Stimulated activated CD8-positive, alpha-beta memory T cell treated with anti-CD3 and anti-CD28 coated beads, Interleukin-15, amount 100 ng/mL, for 48 hours (primary cell): Measurements from ENCODE around the gene TNFRSF18.
"Not testable (repeated sequence)": the region's sequence is repeated elsewhere in the genome, so short reads cannot be mapped to it uniquely, and the experiment has no call there.

ENCODE experiments used
- DNase-seq, 2 donors: peaks; one replicate each; pipeline ENCODE4 v3.0.0-alpha.2; 2020; ENCODE audit warnings: low read depth in 2 of 2

TNFRSF18 gene

GRCh38 chr1:1199141-1199960, 7.0 kb downstream of the TNFRSF18 start:
- DNase-seq, result no peak

GRCh38 chr1:1198423-1199140, 7.8 kb downstream of the TNFRSF18 start:
- DNase-seq, result no peak

DNA sequence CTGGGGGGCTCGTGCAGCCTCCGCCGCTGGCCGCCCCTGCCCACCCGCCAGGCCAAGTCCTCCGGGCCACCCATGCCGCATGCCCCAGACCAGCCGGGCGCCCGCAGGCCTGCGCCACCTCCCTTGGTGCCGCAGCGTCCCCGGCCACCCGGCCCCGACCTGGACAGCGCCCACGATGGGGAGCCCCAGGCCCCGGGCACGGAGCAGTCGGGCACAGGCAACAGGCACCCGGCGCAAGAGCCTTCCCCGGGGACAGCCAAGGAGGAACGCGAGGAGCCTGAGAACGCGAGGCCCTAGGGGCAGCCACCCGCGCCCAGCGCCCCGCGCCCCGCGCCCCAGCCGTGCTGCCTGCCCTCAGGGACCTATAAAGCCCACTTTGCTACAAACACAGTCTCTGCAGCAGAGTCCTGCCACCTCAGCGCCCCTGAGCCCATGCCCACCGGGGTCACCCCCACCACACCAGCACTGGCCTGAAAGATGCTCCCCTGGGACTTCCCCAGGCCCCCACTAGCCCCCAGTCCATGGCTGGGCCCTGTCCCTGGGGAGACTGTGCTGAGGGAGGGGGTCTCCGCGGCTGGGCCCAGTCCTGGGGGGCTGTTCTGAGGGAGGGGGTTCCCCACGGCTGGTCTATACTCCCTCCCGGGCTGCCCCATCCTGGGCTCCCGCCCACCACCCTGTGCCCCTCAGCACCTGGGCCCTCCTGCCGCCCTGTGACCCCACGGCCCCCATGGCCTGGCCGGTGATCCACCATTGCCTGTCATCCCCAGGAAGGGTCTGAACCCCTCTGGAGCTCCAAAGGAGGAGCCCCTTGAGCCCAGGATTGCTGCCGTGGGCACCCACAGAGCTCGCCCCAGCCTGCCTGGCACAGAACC, 8.6 kb downstream of the TNFRSF18 start:
- DNase-seq, result no peak

DNA sequence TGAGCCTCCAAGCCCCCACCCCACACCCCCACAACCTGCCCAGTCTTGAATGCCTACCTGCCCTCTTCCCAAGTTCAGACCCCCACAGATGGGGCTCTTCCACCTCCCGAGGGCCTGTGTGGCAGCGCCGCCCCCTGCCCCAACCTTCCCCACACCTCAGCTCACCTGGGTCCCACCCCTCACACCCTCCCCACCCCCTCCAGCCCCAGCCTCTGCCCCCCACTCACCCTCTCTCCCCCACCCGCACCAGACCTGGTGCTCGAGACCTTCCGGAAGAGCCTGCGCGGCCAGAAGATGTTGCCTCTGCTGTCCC, 9.2 kb downstream of the TNFRSF18 start:
- no peak for DNase-seq

DNA sequence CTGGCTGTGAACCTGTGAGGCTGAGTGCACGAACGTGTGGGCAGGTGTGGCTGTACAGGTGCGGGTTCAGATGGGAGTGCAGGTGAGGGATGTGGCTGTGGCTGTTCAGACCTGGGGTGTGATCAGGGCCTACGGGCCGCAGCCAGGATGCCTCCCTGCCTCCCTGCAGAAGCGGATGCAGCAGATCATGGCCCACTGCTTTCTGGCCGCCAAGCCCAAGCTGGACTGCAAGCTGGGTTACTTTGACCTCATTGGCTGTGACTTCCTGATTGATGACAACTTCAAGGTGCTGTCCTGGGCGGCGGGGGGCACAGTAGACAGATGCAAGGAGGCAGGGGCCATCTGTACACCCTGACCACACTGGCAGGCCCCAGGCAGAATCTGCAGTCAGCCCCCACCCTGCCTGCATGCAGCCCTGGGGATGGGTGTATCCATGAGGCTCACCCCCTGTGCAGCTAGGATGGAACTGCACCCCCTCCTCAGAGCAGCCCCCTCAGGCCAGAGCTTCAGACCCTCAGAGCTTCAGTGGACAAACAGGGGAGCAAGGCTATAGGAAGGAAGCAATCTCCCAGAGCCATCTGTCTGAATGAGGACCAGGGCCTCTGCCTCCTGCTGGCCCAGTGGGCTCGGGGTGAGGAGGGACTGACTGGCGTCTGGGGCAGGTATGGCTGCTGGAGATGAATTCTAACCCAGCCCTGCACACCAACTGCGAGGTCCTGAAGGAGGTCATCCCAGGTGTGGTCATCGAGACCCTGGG, 9.8 kb downstream of the TNFRSF18 start:
- DNase-seq, result no peak

- DNase-seq, result not testable (repeated sequence)
Observed at GRCh38 chr1:1195726-1196125, 10.7 kb downstream of the TNFRSF18 start.

DNA sequence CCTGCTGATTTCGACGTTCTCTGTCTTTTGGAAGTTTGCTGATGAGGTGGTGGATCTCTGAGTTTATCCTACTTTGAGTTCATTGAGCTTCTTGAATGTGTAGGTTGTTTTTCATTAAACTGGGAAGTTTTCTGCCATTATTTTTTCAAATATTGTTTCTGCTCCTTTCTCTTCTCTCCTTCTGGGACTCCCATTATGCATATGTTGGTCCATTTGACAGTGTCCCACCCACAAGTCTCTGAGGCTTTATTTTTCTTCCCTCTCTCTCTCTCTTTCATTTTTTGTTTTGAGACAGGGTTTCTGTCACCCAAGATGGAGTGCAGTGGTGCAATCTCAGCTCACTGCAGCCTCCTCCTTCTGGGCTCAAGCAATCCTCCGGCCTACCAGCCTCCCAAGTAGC, 11.7 kb downstream of the TNFRSF18 start:
- DNase-seq, result no peak

- DNase-seq, result no peak
Observed at GRCh38 chr1:1191734-1192133, 14.7 kb downstream of the TNFRSF18 start.

GRCh38 chr1:1189111-1189510, 17.3 kb downstream of the TNFRSF18 start:
- no peak for DNase-seq

- DNase-seq, result no peak
Observed at GRCh38 chr1:1187938-1188337, 18.5 kb downstream of the TNFRSF18 start.

DNA sequence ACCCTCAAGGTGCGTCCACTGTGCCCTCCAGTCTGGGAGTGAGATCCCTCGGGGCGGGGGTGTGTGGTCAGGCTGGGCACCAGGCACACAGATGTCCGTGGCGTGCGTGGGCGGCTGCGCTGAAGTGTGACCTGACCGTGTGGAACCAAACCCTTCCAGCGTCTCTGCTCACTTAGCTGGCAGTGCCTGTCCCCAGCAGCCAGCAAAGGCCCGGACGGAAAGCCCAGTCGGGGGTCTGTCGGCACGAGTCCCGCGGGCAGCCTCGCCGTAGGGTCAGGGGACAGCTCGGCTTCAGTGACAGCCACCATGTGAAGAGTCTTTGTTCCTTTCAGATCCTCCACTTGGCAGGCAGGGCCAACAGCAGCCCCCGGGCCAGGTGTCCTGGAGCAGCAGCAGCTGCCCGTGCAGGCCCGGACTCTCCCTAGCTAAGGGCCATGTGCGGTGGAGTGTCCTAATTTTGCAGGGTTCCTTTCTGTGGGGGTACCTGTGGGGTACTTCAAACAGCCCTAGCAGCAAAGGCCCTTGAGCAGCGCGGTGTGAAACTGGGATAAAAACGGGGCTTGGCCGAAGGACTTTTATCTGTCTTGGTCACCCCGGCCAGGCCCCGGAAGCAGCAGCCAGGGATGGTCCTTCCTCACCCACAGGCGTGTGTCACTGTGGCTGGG, 21.2 kb downstream of the TNFRSF18 start:
- no peak for DNase-seq

GRCh38 chr1:1183833-1184775, 22.3 kb downstream of the TNFRSF18 start:
- DNase-seq, result no peak

GRCh38 chr1:1183221-1183747, 23.1 kb downstream of the TNFRSF18 start:
- DNase-seq, result no peak

GRCh38 chr1:1182491-1183220, 23.7 kb downstream of the TNFRSF18 start:
- no peak for DNase-seq

DNA sequence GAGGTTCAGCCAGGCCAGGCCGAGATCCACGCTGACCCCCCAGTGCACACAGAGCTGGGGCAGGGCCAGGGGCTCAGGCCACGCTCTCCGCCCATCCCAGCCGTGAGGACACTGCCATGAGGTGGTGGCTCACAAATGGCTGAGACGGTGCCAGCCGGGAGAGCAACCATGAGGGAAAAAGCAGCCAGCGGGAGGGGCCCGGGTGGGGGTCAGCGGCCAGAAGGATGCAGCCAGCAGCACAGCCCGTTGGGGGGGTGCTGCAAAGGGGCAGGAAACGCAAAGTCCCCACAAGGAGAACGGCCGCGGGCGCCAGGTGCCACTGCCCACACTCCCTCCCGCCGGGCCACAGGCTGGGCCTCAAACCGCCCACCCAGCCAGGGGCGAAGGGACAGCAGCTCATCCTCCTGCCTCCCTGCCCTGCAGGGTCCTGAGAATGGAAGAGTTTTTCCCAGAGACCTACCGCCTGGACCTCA, 24.4 kb downstream of the TNFRSF18 start:
- DNase-seq, result no peak

DNA sequence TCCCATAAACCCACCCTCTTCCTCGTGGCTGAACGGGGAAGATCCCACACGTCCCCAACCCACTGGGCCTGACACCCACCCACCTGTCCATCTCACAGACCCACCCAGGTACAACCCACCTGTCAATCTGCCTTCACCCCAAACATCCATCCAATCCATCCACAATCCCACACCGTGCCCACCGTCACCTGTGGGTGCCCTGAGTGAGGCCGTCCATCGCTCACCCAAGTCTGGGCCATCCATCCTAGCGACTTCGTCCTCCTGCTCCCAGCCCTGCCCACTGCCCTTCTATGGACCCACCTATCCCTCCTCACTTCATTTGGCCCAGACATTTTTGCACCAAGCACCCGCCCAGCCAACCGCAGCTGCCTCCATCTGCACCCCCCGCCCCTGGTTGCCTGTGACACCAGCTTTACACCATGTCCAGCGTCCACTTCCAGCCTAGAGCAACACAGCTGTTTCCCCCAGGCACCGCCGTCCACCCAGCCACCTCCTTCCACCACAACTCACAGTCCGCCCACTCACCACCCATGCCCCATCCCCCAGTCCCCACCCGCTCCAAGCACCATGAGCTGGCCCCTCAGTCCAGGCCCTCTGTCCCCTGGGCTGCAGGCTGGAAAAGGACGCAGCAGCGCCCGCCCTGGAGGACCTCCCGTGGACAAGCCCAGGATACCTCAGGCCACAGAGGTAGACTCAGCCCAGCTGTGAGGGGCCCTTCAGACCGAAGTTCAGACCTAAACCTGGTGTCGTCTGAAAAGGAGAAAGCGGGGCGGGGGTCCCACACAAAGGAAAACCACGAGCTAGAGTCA, 25.1 kb downstream of the TNFRSF18 start:
- no peak for DNase-seq

DNA sequence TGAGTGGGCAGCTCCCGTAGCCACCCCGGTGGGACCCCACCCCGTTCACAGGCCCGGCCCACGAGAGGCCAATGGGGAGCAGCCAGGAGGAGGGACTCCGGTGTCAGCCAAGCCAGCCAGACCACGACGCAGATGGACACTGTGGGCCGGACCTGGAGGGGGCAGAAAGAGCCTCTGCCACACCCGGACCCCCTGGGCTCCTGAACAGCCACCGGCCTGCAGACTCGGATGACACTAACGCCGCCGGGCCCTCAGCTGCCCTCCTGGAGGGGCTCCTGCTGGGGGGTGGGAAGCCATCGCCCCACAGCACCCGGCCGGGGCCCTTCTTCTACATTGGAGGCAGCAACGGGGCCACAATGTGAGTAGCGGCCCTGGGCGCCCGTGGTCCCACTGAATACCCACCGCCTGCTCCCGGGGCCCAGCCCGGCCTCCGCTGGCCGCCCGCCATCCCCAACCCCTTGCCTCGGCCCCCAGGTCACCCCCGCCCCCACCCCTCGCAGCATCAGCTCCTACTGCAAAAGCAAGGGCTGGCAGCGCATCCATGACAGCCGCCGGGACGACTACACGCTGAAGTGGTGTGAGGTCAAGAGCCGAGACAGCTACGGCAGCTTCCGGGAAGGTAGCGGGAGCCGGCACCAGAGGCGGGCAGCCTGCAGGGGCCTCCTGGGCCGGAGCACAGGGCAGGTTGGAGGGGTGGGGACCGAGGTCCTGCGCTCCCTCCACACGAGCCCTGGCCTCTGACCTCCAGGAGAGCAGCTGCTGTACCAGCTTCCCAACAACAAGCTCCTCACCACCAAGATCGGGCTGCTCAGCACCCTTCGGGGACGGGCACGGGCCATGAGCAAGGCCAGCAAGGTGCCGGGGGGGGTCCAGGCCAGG, 26.2 kb downstream of the TNFRSF18 start:
- DNase-seq, result no peak
